GM12864 (cell line): ENCODE data around the gene WNT3.

Experiments
- DNase-seq: peaks from one replicate; pipeline ENCODE4 v3.0.0-alpha.2; 2011; ENCODE audit warnings: low read depth
- H3K4me3 ChIP-seq: 2 replicates; pipeline ENCODE4 v1.5.1; 2011; ENCODE audit warnings: mild to moderate bottlenecking, low read depth, low read length, control low read depth
- CTCF ChIP-seq: IDR thresholded peaks from 2 replicates; pipeline ENCODE4 v1.5.1; 2011; ENCODE audit warnings: low read depth, mild to moderate bottlenecking, moderate library complexity, low read length, control low read depth, inconsistent platforms; ENCODE audit errors: missing control alignments

Gene WNT3

DNA sequence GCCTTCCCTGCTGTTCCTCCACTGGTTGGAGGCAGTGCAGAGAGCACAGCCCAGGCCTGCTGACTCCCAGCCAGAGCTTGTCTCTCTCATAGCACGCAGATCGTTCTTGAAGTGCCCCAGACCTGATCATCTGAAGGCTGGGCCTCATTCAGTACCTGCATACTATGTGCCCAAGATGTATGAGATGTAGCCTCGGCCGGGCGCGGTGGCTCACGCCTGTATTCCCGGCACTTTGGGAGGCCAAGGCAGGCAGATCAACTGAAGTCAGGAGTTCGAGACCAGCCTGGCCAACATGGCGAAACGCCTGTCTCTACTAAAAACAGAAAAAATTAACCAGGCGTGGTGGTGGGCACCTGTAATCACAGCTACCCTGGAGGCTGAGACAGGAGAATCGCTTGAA, 31.0 kb downstream of the WNT3 start:
- DNase-seq = no peak
- TF ChIP-seq CTCF = no peak

DNA sequence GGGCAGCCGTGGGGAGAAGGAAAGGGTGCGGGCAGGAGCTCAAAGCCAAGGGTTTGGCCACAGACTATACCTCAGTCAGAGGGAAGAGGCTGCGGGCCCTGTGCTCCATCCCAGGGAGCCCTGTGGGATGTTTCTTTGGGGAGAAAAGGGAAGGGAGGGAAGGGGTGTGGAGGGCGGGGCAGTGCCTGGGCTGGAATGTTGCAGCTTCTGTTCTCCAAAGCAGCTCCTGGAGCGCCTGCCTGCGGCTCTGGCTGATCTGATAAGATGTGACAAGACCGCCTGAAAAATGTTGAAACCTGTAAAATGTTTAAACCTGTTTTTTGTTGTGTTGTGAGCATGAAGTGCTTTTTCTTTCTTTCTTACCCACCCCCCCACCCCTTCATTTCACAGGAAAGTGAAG, 32.8 kb downstream of the WNT3 start:
- TF ChIP-seq CTCF = no peak
- no peak overlapping the region for H3K4me3 ChIP-seq
- no peak for DNase-seq

More for the DNA sequence above, 31.0 kb downstream of the WNT3 start:
- no peak overlapping the region for H3K4me3 ChIP-seq

GRCh38 chr17:46783031-46783593, 35.4 kb downstream of the WNT3 start:
- DNase-seq = no peak

DNA sequence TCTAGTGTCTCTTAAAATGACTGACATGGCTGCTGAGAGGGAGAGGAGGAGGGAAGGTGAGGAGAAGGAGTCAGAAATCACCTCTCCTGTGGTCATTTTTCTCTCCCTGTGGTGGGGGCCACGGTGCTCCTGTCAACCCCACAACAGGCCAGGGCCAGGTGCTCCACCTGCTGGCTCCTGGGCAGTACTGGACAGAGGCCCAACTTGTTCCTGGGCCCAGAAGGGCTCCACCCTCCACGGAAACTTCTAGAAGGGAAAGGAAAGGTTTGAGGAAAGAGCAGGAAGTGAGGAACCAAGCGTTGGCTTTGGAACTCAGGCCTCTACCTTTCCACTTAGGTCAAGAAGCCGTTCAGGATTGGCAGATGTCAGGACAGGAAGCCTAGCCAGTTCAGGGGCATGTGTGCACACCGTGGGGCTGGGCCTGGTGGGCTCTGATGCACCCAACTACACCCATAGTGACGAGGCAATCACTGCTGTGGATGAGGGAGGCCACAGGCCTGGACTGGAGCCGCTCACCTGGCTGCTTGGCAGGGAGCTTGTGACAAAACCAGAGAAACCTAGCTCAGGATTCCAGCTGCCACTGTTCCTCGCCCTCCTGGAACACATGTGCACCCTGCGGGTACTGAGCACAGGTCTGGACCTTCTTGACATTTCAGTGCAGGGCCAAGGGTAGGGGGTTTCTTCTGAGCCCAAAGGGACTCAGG, 36.1 kb downstream of the WNT3 start:
- H3K4me3 ChIP-seq = no peak overlapping the region
- DNase-seq = no peak
- peak; percentile 59 for TF ChIP-seq CTCF

More at GRCh38 chr17:46783031-46783593, 35.4 kb downstream of the WNT3 start:
- no peak overlapping the region for H3K4me3 ChIP-seq
- no peak for TF ChIP-seq CTCF

DNA sequence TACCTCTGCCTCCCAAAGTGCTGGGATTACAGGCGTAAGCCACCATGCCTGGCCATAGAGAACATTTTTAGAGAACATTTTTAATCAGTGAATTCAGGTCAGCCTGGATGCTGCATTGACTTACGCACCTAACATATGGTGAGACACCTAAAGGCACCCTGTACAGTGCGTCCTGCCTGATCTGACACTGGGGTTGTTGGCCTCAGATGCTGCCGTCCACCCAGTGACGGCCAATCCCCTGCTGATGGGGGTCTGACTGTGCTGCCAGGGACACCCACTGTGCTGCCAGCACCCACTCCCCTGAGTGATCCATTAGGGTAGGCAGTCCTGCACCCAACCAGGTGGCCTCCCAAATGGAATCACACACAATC, 38.5 kb downstream of the WNT3 start:
- no peak overlapping the region for H3K4me3 ChIP-seq
- TF ChIP-seq CTCF = no peak
- no peak for DNase-seq

DNA sequence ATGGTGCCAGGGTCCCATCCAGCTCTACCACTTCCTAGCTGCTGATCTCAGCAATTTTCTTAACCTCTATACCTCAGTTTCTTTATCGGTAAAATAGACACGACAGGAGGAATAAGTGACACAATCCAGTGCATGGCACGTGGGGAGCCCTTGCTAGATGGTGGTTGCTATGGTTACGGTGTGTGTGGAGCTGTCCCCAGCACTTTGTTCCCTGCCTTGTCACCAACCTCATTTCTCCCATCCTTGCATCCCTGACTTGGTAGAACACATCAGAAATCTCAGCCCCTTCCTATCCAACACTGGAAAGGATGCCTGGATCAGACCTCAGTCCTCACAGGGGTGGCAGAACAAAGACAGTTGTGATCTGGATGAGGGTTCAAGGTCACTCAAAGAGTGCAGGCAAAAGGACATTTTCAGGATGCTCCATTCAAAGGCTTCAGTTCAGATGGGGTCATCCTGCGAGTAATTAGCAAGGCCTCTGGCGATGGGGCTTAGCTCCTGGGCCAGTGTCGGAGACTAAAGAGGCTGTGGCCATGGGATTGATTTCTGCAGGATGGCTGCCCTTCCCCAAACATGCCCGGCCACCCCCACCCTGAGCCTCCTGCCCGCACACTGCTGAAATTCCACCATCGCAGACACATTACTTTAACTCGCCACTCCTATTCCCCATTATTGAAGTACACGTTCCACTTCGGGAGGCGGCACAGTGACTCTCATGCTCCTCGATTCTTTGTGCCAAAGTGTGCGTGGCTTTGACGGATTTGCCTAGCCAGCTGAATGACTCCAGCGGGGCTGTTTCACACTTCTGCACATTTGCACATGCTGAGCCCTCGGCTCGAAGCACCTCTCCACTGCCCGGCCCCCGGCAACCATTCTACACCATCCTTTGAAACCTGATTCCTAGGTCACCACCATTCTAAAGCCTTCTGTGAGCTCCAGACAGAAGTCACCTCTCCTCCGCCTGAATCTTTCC, 40.3 kb downstream of the WNT3 start:
- TF ChIP-seq CTCF = no peak
- no peak overlapping the region for H3K4me3 ChIP-seq
- no peak for DNase-seq
